Measurements from ENCODE around the gene MAML1.

DNA sequence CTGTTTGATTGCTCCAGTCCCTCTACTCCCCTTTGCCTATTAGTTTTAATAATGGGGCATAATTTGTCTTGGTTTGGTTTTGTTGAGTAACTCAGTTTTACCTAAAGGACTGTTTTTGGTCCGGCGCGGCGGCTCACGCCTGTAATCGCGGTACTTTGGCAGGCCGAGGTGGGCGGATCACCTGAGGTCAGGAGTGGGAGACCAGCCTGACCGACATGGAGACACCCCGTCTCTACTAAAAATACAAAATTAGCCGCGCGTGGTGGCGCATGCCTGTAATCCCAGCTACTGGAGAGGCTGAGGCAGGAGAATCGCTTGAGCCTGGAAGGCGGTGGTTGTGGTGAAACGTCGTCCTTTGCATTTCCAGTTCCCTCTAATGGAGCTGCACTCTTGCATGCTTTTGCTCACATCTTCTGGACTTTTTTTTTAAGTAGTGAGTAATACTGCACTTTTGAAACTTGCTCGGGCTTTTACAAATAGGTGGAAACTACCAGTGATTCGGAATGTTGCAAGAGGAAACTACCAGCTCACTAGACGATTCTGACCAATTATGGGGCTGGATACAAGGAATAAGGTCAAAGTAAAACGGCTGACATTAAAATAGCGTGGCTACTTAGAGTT lies 721 bp upstream of the MAML1 start:
- TF ChIP-seq, protein P1, sequence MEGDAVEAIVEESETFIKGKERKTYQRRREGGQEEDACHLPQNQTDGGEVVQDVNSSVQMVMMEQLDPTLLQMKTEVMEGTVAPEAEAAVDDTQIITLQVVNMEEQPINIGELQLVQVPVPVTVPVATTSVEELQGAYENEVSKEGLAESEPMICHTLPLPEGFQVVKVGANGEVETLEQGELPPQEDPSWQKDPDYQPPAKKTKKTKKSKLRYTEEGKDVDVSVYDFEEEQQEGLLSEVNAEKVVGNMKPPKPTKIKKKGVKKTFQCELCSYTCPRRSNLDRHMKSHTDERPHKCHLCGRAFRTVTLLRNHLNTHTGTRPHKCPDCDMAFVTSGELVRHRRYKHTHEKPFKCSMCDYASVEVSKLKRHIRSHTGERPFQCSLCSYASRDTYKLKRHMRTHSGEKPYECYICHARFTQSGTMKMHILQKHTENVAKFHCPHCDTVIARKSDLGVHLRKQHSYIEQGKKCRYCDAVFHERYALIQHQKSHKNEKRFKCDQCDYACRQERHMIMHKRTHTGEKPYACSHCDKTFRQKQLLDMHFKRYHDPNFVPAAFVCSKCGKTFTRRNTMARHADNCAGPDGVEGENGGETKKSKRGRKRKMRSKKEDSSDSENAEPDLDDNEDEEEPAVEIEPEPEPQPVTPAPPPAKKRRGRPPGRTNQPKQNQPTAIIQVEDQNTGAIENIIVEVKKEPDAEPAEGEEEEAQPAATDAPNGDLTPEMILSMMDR (IDR thresholded peaks at IDR 0.05): no peak
- TF ChIP-seq POLR2A (IDR thresholded peaks at IDR 0.05) (no peak), POLR2AphosphoS5 (IDR thresholded peaks at IDR 0.05) (peak; percentile 33)

All from gastroesophageal sphincter (tissue), 3 donors.